PFSK-1 (cell line): ENCODE data around the gene DNAAF9.

ENCODE experiments used
- FOXP2 ChIP-seq: optimal IDR thresholded peaks from 2 replicates; pipeline ENCODE3; 2011; ENCODE audit warnings: borderline replicate concordance, control low read depth, inconsistent platforms; ENCODE audit not compliant: insufficient read depth; ENCODE audit errors: extremely low read length, extremely low read depth
- POLR2AphosphoS5 ChIP-seq: IDR thresholded peaks from 2 replicates; pipeline ENCODE4 v1.6.1; 2012; ENCODE audit warnings: low read depth, mild to moderate bottlenecking, control low read depth, low read length, moderate library complexity
- SIN3A ChIP-seq: IDR thresholded peaks from 2 replicates; pipeline ENCODE4 v1.6.1; 2012; ENCODE audit warnings: mild to moderate bottlenecking, low read length, moderate library complexity, borderline replicate concordance; ENCODE audit not compliant: insufficient read depth
- TAF1 ChIP-seq: IDR thresholded peaks from 2 replicates; pipeline ENCODE4 v1.6.1; 2012; ENCODE audit warnings: low read length, control low read depth, borderline replicate concordance; ENCODE audit not compliant: insufficient read depth
- TF ChIP-seq, protein P1 (sequence below), 2 experiments: IDR thresholded peaks; 2 replicates each; pipeline versions ENCODE4 v1.6.1 to v1.8.0; 2011 to 2012; ENCODE audit warnings: low read depth in 2 of 2, low read length in 2 of 2, control low read depth in 1 of 2, inconsistent platforms in 1 of 2, mild to moderate bottlenecking in 1 of 2, moderate library complexity in 1 of 2; ENCODE audit not compliant: insufficient read depth in 1 of 2

Gene DNAAF9

DNA sequence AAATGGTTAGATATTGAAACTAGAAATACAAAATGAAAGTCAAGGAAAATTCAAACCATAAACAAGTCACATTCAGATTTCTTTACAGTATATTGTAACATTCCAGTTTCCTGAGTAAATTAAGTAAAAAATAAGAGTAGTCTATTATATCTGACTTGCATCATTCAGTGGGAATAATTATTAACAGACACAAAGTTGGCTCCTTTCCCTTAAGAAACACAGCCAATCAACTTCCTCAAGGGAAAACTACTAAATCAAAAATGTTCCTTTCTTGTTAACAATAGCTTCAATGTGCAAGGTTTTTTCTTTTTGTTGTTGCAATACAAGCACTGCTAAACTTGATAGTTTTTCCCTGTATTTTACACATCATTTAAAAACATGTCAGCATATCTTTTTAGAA is 33.2 kb downstream of the DNAAF9 start:
- TF ChIP-seq, protein P1, sequence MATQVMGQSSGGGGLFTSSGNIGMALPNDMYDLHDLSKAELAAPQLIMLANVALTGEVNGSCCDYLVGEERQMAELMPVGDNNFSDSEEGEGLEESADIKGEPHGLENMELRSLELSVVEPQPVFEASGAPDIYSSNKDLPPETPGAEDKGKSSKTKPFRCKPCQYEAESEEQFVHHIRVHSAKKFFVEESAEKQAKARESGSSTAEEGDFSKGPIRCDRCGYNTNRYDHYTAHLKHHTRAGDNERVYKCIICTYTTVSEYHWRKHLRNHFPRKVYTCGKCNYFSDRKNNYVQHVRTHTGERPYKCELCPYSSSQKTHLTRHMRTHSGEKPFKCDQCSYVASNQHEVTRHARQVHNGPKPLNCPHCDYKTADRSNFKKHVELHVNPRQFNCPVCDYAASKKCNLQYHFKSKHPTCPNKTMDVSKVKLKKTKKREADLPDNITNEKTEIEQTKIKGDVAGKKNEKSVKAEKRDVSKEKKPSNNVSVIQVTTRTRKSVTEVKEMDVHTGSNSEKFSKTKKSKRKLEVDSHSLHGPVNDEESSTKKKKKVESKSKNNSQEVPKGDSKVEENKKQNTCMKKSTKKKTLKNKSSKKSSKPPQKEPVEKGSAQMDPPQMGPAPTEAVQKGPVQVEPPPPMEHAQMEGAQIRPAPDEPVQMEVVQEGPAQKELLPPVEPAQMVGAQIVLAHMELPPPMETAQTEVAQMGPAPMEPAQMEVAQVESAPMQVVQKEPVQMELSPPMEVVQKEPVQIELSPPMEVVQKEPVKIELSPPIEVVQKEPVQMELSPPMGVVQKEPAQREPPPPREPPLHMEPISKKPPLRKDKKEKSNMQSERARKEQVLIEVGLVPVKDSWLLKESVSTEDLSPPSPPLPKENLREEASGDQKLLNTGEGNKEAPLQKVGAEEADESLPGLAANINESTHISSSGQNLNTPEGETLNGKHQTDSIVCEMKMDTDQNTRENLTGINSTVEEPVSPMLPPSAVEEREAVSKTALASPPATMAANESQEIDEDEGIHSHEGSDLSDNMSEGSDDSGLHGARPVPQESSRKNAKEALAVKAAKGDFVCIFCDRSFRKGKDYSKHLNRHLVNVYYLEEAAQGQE (IDR thresholded peaks at IDR 0.05; ENCODE audit: insufficient read depth in 1 of 2, low read depth in 2 of 2, low read length in 2 of 2), result no peak
- TF ChIP-seq FOXP2, result no peak
- no peak for TF ChIP-seq TAF1
- no peak for TF ChIP-seq SIN3A
- TF ChIP-seq POLR2AphosphoS5, result no peak

DNA sequence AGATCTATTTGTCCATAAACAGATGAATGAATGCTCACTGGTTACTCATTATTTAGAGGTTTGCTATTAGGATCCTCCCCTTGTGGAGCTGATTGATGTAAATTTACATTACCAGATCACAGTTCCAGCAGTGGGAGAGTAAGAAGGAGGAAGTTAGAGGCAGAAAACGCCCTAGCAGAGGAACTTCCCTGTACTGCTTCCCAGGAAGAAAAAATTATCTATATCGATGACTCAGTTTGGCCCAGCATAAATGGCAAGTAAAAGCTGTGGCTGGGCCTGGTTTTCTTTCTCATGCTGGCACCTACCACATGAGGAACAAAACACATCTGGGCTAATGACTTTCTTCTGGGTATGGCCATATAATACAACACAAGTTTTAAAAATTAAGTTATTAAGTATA is 35.7 kb downstream of the DNAAF9 start:
- TF ChIP-seq POLR2AphosphoS5, result no peak
- TF ChIP-seq, protein P1 (IDR thresholded peaks at IDR 0.05; ENCODE audit: insufficient read depth in 1 of 2, low read depth in 2 of 2, low read length in 2 of 2), result no peak

DNA sequence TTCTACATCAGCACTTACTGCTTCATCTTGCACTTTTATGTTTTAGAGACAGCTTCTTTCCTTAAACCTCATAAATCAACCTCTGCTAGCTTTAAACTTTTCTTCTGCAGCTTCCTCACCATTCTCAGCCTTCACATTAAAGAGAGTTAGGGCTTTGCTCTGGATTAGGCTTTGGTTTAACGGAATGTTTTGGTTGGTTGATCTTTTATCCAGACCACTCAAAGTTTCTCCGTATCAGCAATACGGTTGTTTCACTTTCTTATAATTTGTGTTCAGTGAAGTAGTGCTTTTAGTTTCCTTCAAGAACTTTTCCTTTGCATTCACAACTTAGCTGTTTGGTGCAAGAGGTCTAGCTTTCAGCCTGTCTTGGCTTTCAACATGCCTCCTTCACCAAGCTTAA is 40.4 kb downstream of the DNAAF9 start:
- no peak for TF ChIP-seq TAF1
- no peak for TF ChIP-seq SIN3A
- TF ChIP-seq, protein P1 (IDR thresholded peaks at IDR 0.05; ENCODE audit: insufficient read depth in 1 of 2, low read depth in 2 of 2, low read length in 2 of 2), result no peak
- TF ChIP-seq FOXP2, result no peak
- no peak for TF ChIP-seq POLR2AphosphoS5

DNA sequence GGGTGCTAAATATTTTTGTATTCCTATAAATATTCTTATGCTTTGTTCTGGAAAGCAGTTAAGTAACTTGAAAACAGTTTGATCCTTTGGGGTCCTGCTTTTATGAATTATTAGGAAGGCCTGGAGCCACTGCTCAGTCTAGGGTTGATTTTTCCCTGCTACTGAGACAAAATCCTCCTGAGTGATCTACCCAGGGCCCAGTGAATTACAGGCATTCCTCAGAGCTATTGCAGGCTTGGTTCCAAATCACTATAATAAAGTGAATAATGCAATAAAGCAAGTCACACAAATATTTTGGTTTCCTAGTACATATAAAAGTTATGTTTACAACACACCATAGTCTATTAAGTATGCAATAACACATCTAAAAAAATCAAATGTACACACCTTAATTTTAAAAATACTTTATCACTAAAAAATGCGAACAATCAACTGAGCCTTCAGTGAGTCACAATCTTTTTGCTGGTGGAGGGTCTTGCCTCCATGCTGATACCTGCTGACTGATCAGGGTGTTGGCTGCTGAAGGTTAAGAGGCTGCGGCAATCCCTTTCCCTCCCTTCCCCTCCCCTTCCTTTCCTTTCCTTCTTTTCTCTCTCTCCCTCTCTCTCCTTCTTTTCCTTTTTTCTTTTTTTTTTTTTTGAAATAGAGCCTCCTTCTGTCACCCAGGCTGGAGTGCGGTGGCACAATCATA is 43.0 kb downstream of the DNAAF9 start:
- no peak for TF ChIP-seq SIN3A
- no peak for TF ChIP-seq FOXP2
- TF ChIP-seq TAF1, result no peak
- TF ChIP-seq POLR2AphosphoS5, result no peak
- TF ChIP-seq, protein P1 (IDR thresholded peaks at IDR 0.05; ENCODE audit: insufficient read depth in 1 of 2, low read depth in 2 of 2, low read length in 2 of 2), result no peak

DNA sequence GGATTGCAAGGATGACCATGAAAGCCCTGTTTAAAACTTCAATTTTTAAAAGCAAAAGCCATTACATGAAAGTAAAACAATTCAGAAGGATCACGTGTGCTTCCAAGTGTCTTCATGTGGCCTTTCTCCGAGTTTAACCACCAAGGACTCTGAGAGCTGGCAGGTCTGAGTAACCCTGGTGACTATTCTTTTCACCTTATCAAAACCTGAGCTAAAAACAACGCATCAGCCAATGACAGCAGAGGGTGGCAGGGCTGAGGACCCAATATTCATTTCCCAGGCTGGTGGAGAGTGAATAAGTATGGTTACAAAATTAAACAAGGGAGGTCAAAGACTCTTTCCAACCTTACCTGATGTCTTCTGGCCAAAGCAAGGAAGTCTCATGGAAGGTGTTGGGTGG is 46.7 kb downstream of the DNAAF9 start:
- TF ChIP-seq POLR2AphosphoS5, result no peak
- no peak for TF ChIP-seq FOXP2
- no peak for TF ChIP-seq TAF1
- TF ChIP-seq, protein P1 (IDR thresholded peaks at IDR 0.05; ENCODE audit: insufficient read depth in 1 of 2, low read depth in 2 of 2, low read length in 2 of 2), result no peak
- no peak for TF ChIP-seq SIN3A
